K562 (cell line): ENCODE measurements around the gene LRRC7. TPM values are rescaled to one million over a fixed set of nuclear protein-coding genes. Genes with fewer than 3 reads are reported as not detected.

Source experiments
- ATAC-seq: fragments of 200-7000 bp; cut with Tn5 transposase; 3 replicates; pipeline ENCODE4 v1.9.1; 2020; ENCODE audit warnings: moderate library complexity
- BruUV-seq: library from RNA; stranded (reverse); fragments of 400-500 nt; replicated peaks from 2 replicates; lab custom pipeline; 2021; lab: Mats Ljungman, UMichigan
- CTCF ChIA-PET: fragments of 300-600 bp; formaldehyde crosslinking; extraction: SDS; loops from one replicate; lab custom pipeline; 2021; ENCODE audit warnings: low intra/inter-chr PET ratio; lab: Yijun Ruan, JAX
- POLR2A ChIA-PET: fragments of 300-600, 350-650 bp; sonication (Branson Sonifier 250); formaldehyde crosslinking; extraction: SDS; loops from one replicate; lab custom pipeline; 2021; ENCODE audit warnings: antibody characterized with exemption, inconsistent platforms; lab: Yijun Ruan, JAX
- DNase-seq, 4 experiments: peaks; one replicate each; pipeline versions ENCODE4 v3.0.0 to v3.0.0-alpha.2; 2011 to 2018; ENCODE audit warnings: low spot score in 3 of 4, mixed read lengths in 3 of 4; ENCODE audit errors: extremely low read depth in 1 of 4
- FAIRE-seq: peaks from 2 replicates; lab custom pipeline; 2011; peaks lifted over from hg19 to GRCh38; lab: Jason Lieb, UNC
- H2AFZ ChIP-seq: 2 replicates; pipeline ENCODE4 v1.6.0; 2011; ENCODE audit warnings: low read depth, low read length, control low read depth, inconsistent platforms
- H3K27ac ChIP-seq: fragments of 200-600 bp; 3 replicates; pipeline ENCODE4 v1.8.0; 2011; ENCODE audit warnings: low read depth, mild to moderate bottlenecking, control low read depth, inconsistent platforms, low read length, moderate library complexity, mixed read lengths; ENCODE audit errors: extremely low read depth
- H3K27me3 ChIP-seq, 2 experiments: fragments of 300-600 bp in 1 of 2; 2 replicates in 1 of 2; 3 replicates in 1 of 2; pipeline versions ENCODE4 v1.6.0 to v1.8.0; 2011; ENCODE audit warnings: inconsistent platforms in 2 of 2, low read length in 2 of 2, mild to moderate bottlenecking in 1 of 2, mixed read lengths in 1 of 2, moderate library complexity in 1 of 2; ENCODE audit not compliant: control insufficient read depth in 2 of 2, insufficient read depth in 2 of 2
- H3K36me3 ChIP-seq: fragments of 300-600 bp; 3 replicates; pipeline ENCODE4 v1.8.0; 2011; ENCODE audit warnings: mild to moderate bottlenecking, low read length, inconsistent platforms; ENCODE audit not compliant: control insufficient read depth, insufficient read depth
- H3K4me1 ChIP-seq, 2 experiments: fragments of 200-600 bp in 1 of 2; replicated peaks in 1 of 2; 2 replicates in 1 of 2; 3 replicates in 1 of 2; pipeline versions ENCODE4 v1.5.1 to v1.8.0; 2011; ENCODE audit warnings: inconsistent platforms in 2 of 2, low read length in 2 of 2, mild to moderate bottlenecking in 1 of 2, mixed read lengths in 1 of 2, moderate library complexity in 1 of 2; ENCODE audit not compliant: control insufficient read depth in 2 of 2, insufficient read depth in 2 of 2
- H3K4me2 ChIP-seq: 2 replicates; pipeline ENCODE4 v1.6.1; 2011; ENCODE audit warnings: low read length, control low read depth, inconsistent platforms, mixed read lengths; ENCODE audit not compliant: insufficient read depth
- H3K4me3 ChIP-seq: fragments of 200-600 bp; sonication (generic), shearing (Covaris generic); 2 replicates; pipeline ENCODE4 v1.5.1; 2016; ENCODE audit warnings: control low read depth, inconsistent platforms
- H3K79me2 ChIP-seq: fragments of 200-600 bp; 3 replicates; pipeline ENCODE4 v1.8.0; 2011; ENCODE audit warnings: low read length, inconsistent platforms; ENCODE audit not compliant: control insufficient read depth, insufficient read depth
- H3K9ac ChIP-seq, 2 experiments: 2 replicates each; pipeline versions ENCODE4 v1.6.0 to v1.6.1; 2011; ENCODE audit warnings: low read depth in 2 of 2, low read length in 2 of 2, control low read depth in 1 of 2, inconsistent platforms in 1 of 2, mild to moderate bottlenecking in 1 of 2, mixed read lengths in 1 of 2; ENCODE audit not compliant: insufficient read depth in 1 of 2
- H3K9me1 ChIP-seq: one replicate; pipeline ENCODE4 v1.6.0; 2011; ENCODE audit warnings: inconsistent platforms, mild to moderate bottlenecking, low read length, moderate library complexity; ENCODE audit not compliant: control insufficient read depth, insufficient read depth
- H3K9me3 ChIP-seq: replicated peaks from 2 replicates; pipeline ENCODE4 v1.5.1; 2011; ENCODE audit warnings: low read depth, low read length, inconsistent platforms; ENCODE audit not compliant: control insufficient read depth, insufficient read depth
- H4K20me1 ChIP-seq: replicated peaks from 2 replicates; pipeline ENCODE4 v1.6.1; 2011; ENCODE audit warnings: low read length, inconsistent platforms, mixed read lengths; ENCODE audit not compliant: control insufficient read depth, insufficient read depth
- ARID3B ChIP-seq: fragments of 250-450 bp; sonication (Bioruptor Pico); IDR thresholded peaks from 2 replicates; pipeline ENCODE4 v1.4.0; 2020; ENCODE audit warnings: borderline replicate concordance
- KAT7 ChIP-seq: sonication (generic); formaldehyde crosslinking; IDR thresholded peaks from 2 replicates; pipeline ENCODE4 v1.8.0; 2022; ENCODE audit warnings: missing genetic modification reagents, mild to moderate bottlenecking, borderline replicate concordance
- PRDM10 ChIP-seq: fragments of 450-650 bp; IDR thresholded peaks from 2 replicates; pipeline ENCODE4 v1.6.1; 2018; ENCODE audit not compliant: partially characterized antibody
- STAG1 ChIP-seq: sonication (generic); formaldehyde crosslinking; IDR thresholded peaks from 2 replicates; pipeline ENCODE4 v1.5.0; 2020; ENCODE audit warnings: missing genetic modification reagents, borderline replicate concordance
- TRIM28 ChIP-seq: fragments of 450-650 bp; IDR thresholded peaks from 2 replicates; pipeline ENCODE4 v1.6.1; 2017
- ZNF253 ChIP-seq: fragments of 250-450 bp; sonication (Bioruptor Pico); conservative IDR thresholded peaks from 2 replicates; pipeline ENCODE4 v1.6.1; 2021; ENCODE audit warnings: mild to moderate bottlenecking
- WGBS: fragments of 100-300 bp; shearing (Covaris generic); methylation state at CpG from one replicate; pipeline ENCODE4 v1.1.6; 2016; ENCODE audit warnings: low coverage, mixed read lengths; ENCODE audit not compliant: insufficient coverage; ENCODE audit errors: missing lambda C conversion rate; 5-methylcytosine and 5-hydroxymethylcytosine counted together
- in situ Hi-C: fragments of 300-500 bp; cut with MboI; formaldehyde crosslinking; loops from 4 replicates; pipeline ENCODE4 v1.15.0; 2018; ENCODE audit warnings: inconsistent platforms, mixed read lengths
- intact Hi-C: fragments of 100-400 bp; cut with micrococcal nuclease; formaldehyde crosslinking; loops from 2 replicates; pipeline ENCODE4 v1.14.2; 2022
- polyA plus RNA-seq, 8 experiments: library from polyadenylated mRNA; depleted of rRNA in 4 of 8; stranded (reverse) in 5 of 8; unstranded in 3 of 8; fragments of >200 nt; fragmentation: Nextera tagmentation in 2 of 8; fragmentation: Illumina TruSeq in 1 of 8; extraction: Ambion mirVana in 2 of 8; extraction: Trizol in 1 of 8; gene quantifications; 2 replicates each; pipeline versions ENCODE4 v1.2.1 to v1.2.3, GENCODE V29; 2011 to 2014; ENCODE audit warnings: inconsistent platforms in 1 of 8, missing spikeins in 1 of 8
- total RNA-seq, 7 experiments: library from RNA; depleted of rRNA in 6 of 7; stranded (reverse); fragments of >200 nt in 6 of 7; fragmentation: Illumina TruSeq in 2 of 7; extraction: Trizol in 2 of 7; gene quantifications; 2 replicates each; pipeline versions ENCODE4 v1.2.1 to v1.2.3, GENCODE V29; 2011 to 2021; ENCODE audit warnings: low replicate concordance in 1 of 7

The LRRC7 gene
- total and polyA plus RNA-seq, 9 of the 15 experiments (the other 6 are each of a cell fraction or from before 2014, with no cell fraction given) = 0.09 to 0.94 (median 0.49) TPM

GRCh38 chr1:70150444-70150843, 582.7 kb downstream of the LRRC7 start:
- Histone ChIP-seq H3K4me1 (no peaks in the 10 kb centered on the region), H3K36me3 (peaks cover 15% of the 10 kb centered on the region), H3K79me2 (no peaks in the 10 kb centered on the region), H3K4me2 (no peak overlapping the region), H3K9ac (no peak overlapping the region), H3K27ac (no peak overlapping the region), H3K4me3 (no peak overlapping the region), H3K9me1 (no peaks in the 10 kb centered on the region), H2AFZ (no peak overlapping the region), H3K9me3 (no peaks in the 10 kb centered on the region), H4K20me1 (no peaks in the 10 kb centered on the region), H3K27me3 (no peaks in the 10 kb centered on the region)
- ChIA-PET POLR2A (interaction anchor here (1.7 to 2.3 kb wide), 2 partner anchors 8 to 18 kb away, joined by 3 to 8 read pairs; no protein-coding TSS in a partner anchor), CTCF (no interaction called here)
- BruUV-seq = no TSS peak
- in situ Hi-C loops = no loop called here
- DNase-seq (no peak), FAIRE-seq (no peak), ATAC-seq (no peak)
- 90% methylated on average over 1 of the region's 1 CpG for WGBS
- TF ChIP-seq ZNF253 (CRISPR knock-in tag) (no peak), KAT7 (CRISPR knock-in tag) (no peak), STAG1 (CRISPR knock-in tag) (no peak), ARID3B (CRISPR knock-in tag) (no peak), TRIM28 (no peak), PRDM10 (no peak)
- intact Hi-C loops = no loop called here
